SK-N-SH treated with all-trans-retinoic acid at 6 μM for 48 hours (cell line): ENCODE data around the gene UBXN6.

Experiments
- ARNTL ChIP-seq: fragments of 450-650 bp; formaldehyde crosslinking; IDR thresholded peaks from 2 replicates; pipeline ENCODE4 v1.5.0; 2020; ENCODE audit warnings: low read depth, mild to moderate bottlenecking, moderate library complexity, borderline replicate concordance
- BACH2 ChIP-seq: fragments of 250-450 bp; sonication (Bioruptor Pico); IDR thresholded peaks from 2 replicates; pipeline ENCODE4 v1.9.0; 2021; ENCODE audit warnings: mild to moderate bottlenecking, borderline replicate concordance
- CSRNP3 ChIP-seq: fragments of 250-450 bp; sonication (Bioruptor Pico); IDR thresholded peaks from 2 replicates; pipeline ENCODE4 v1.5.1; 2021; ENCODE audit warnings: mild to moderate bottlenecking, moderate library complexity
- GLIS3 ChIP-seq: fragments of 250-450 bp; sonication (Bioruptor Pico); IDR thresholded peaks from 2 replicates; pipeline ENCODE4 v1.5.0; 2020; ENCODE audit warnings: mild to moderate bottlenecking, moderate library complexity
- OSR1 ChIP-seq: fragments of 250-450 bp; sonication (Bioruptor Pico); IDR thresholded peaks from 2 replicates; pipeline ENCODE4 v1.8.0; 2022; ENCODE audit warnings: moderate library complexity, mild to moderate bottlenecking, inconsistent platforms
- TCF4 ChIP-seq: fragments of 250-450 bp; sonication (Bioruptor Pico); IDR thresholded peaks from 2 replicates; pipeline ENCODE4 v1.8.0; 2021; ENCODE audit warnings: mild to moderate bottlenecking, moderate library complexity, borderline replicate concordance
- TSHZ2 ChIP-seq: fragments of 250-450 bp; sonication (Bioruptor Pico); IDR thresholded peaks from 2 replicates; pipeline ENCODE4 v1.5.0; 2020; ENCODE audit warnings: mild to moderate bottlenecking, moderate library complexity
- ZFP3 ChIP-seq: fragments of 250-450 bp; sonication (Bioruptor Pico); IDR thresholded peaks from 2 replicates; pipeline ENCODE4 v1.5.0; 2020; ENCODE audit warnings: mild to moderate bottlenecking, moderate library complexity
- ZFP30 ChIP-seq: fragments of 450-650 bp; formaldehyde crosslinking; IDR thresholded peaks from 2 replicates; pipeline ENCODE4 v1.5.0; 2022; ENCODE audit warnings: mild to moderate bottlenecking, moderate library complexity
- ZNF8 ChIP-seq: fragments of 450-650 bp; formaldehyde crosslinking; IDR thresholded peaks from 2 replicates; pipeline ENCODE4 v1.5.0; 2020; ENCODE audit warnings: mild to moderate bottlenecking, moderate library complexity
- TF ChIP-seq, protein P1 (sequence below): fragments of 250-450 bp; sonication (Bioruptor Pico); IDR thresholded peaks from 2 replicates; pipeline ENCODE4 v1.8.0; 2020; ENCODE audit warnings: mild to moderate bottlenecking, moderate library complexity, borderline replicate concordance

DNA sequence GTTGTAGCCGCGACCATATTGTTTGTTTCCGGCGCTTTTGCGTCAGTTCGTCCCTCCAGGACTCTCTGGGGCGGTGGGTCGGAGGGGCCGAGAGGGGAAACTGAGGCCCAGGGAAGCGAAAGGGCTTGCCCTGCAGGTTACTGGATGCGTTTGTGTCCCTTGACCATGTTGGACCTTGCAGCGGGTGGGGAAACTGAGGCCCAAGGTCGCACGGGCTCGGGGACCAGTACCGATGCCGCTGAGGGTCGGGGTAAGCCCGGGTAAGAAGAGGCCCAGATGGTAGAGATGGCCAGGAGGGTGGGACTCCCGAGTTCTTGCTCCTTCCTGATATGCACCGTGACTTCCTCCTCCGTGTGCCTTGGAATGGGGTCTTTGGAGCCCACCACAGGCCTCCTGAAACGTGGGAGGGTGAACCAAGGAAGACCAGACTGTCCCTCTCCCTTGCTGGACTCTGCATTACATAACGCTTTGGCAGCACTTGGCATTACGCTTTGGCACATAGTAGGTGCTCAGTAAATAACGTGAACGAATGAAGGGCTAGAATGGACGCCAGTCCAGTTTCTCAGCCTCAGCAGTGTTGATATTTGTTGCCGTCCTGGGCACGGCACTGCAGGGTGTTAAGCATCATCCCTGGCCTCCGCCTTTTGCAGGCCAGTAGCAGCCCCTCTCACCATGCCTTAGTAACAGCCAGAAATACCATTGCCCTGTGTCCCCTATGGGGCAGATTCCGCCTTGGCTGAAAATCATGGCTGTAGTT lies 54.4 kb downstream of the UBXN6 start:
- TF ChIP-seq ZFP30 (CRISPR knock-in tag), result no peak
- TF ChIP-seq ZFP3 (CRISPR knock-in tag), result no peak
- no peak for TF ChIP-seq ZNF8 (CRISPR knock-in tag)
- no peak for TF ChIP-seq TSHZ2
- no peak for TF ChIP-seq TCF4
- TF ChIP-seq GLIS3, result no peak
- TF ChIP-seq OSR1, result no peak
- TF ChIP-seq, protein P1, sequence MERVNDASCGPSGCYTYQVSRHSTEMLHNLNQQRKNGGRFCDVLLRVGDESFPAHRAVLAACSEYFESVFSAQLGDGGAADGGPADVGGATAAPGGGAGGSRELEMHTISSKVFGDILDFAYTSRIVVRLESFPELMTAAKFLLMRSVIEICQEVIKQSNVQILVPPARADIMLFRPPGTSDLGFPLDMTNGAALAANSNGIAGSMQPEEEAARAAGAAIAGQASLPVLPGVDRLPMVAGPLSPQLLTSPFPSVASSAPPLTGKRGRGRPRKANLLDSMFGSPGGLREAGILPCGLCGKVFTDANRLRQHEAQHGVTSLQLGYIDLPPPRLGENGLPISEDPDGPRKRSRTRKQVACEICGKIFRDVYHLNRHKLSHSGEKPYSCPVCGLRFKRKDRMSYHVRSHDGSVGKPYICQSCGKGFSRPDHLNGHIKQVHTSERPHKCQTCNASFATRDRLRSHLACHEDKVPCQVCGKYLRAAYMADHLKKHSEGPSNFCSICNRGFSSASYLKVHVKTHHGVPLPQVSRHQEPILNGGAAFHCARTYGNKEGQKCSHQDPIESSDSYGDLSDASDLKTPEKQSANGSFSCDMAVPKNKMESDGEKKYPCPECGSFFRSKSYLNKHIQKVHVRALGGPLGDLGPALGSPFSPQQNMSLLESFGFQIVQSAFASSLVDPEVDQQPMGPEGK (CRISPR knock-in tag), result no peak
- no peak for TF ChIP-seq BACH2 (CRISPR knock-in tag)
- TF ChIP-seq ARNTL, result no peak
- no peak for TF ChIP-seq CSRNP3
